Measurements from ENCODE around the gene CCDC187.

Gene CCDC187

DNA sequence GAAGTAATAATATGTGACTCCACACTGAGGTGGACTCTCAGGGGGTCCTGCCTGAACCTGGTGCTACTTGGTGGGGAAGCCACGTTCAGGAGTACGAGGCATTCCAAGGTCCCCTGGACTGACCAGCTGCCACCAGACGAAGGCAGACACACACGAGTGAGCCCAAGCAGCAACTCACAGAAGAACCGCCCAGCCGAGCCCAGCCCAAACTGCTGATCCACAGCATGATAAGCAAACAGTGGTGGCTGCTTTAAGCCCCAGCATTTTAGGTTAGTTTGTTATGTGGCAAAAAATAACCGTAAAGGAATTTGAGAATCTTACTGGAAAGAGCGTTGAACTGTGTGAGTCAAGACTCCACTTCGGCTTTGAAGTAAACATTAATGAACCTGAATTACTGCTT, 90.2 kb downstream of the CCDC187 start:
- Histone ChIP-seq H3K9me3 (ENCODE audit: control insufficient read depth, insufficient read depth, low read length) (no peaks in the 10 kb centered on the region), H3K9me2 (replicated peaks; ENCODE audit: control insufficient read depth, low read length) (no peaks in the 10 kb centered on the region), H3F3A (ENCODE audit: control insufficient read depth, insufficient read depth) (peaks cover 3% of the 10 kb centered on the region; the same call in 1 of the 2 replicates), H3K4me1 (ENCODE audit: control insufficient read depth, low read length) (peaks cover 48% of the 10 kb centered on the region), H3K27me3 (ENCODE audit: control insufficient read depth, low read length) (no peaks in the 10 kb centered on the region), H3K79me2 (ENCODE audit: control insufficient read depth, low read length) (peaks cover 3% of the 10 kb centered on the region), H3K4me3 (ENCODE audit: low read length) (no peak overlapping the region), H3K36me3 (ENCODE audit: control insufficient read depth, low read length) (peaks cover 100% of the 10 kb centered on the region), H3K4me2 (ENCODE audit: low read length) (no peak overlapping the region), H4K20me1 (ENCODE audit: control insufficient read depth, insufficient read depth, low read depth, low read length) (0 out of 2 replicates have a peak, but pooled peaks cover 4% of the 10 kb centered on the region), H3K27ac (ENCODE audit: low read depth, low read length) (no peak overlapping the region)
- TF ChIP-seq CTCF (IDR thresholded peaks at IDR 0.05; ENCODE audit: low read depth, low read length, poor library complexity, severe bottlenecking) (no peak), EZH2phosphoT487 (IDR thresholded peaks at IDR 0.05; ENCODE audit: borderline replicate concordance, low read length) (no peak)

- Histone ChIP-seq H3K79me2 (ENCODE audit: control insufficient read depth, low read length) (no peaks in the 10 kb centered on the region; the same call in 1 of the 2 replicates), H3K4me3 (ENCODE audit: low read length) (no peak overlapping the region), H3K27ac (ENCODE audit: low read depth, low read length) (no peak overlapping the region; the same call in 1 of the 2 replicates), H3K27me3 (ENCODE audit: control insufficient read depth, low read length) (no peaks in the 10 kb centered on the region), H3K9me2 (replicated peaks; ENCODE audit: control insufficient read depth, low read length) (no peaks in the 10 kb centered on the region), H3K9me3 (ENCODE audit: control insufficient read depth, insufficient read depth, low read length) (no peaks in the 10 kb centered on the region), H4K20me1 (ENCODE audit: control insufficient read depth, insufficient read depth, low read depth, low read length) (0 out of 2 replicates have a peak, but pooled peaks cover 7% of the 10 kb centered on the region), H3K36me3 (ENCODE audit: control insufficient read depth, low read length) (peaks cover 98% of the 10 kb centered on the region), H3K4me1 (ENCODE audit: control insufficient read depth, low read length) (peaks cover 48% of the 10 kb centered on the region), H3F3A (ENCODE audit: control insufficient read depth, insufficient read depth) (peaks cover 6% of the 10 kb centered on the region; the same call in 1 of the 2 replicates), H3K4me2 (ENCODE audit: low read length) (no peak overlapping the region)
- TF ChIP-seq EZH2phosphoT487 (IDR thresholded peaks at IDR 0.05; ENCODE audit: borderline replicate concordance, low read length) = no peak
- TF ChIP-seq CTCF (IDR thresholded peaks at IDR 0.05; ENCODE audit: low read depth, low read length, poor library complexity, severe bottlenecking) = no peak
Measured at GRCh38 chr9:136212345-136212950, 91.4 kb downstream of the CCDC187 start.

DNA sequence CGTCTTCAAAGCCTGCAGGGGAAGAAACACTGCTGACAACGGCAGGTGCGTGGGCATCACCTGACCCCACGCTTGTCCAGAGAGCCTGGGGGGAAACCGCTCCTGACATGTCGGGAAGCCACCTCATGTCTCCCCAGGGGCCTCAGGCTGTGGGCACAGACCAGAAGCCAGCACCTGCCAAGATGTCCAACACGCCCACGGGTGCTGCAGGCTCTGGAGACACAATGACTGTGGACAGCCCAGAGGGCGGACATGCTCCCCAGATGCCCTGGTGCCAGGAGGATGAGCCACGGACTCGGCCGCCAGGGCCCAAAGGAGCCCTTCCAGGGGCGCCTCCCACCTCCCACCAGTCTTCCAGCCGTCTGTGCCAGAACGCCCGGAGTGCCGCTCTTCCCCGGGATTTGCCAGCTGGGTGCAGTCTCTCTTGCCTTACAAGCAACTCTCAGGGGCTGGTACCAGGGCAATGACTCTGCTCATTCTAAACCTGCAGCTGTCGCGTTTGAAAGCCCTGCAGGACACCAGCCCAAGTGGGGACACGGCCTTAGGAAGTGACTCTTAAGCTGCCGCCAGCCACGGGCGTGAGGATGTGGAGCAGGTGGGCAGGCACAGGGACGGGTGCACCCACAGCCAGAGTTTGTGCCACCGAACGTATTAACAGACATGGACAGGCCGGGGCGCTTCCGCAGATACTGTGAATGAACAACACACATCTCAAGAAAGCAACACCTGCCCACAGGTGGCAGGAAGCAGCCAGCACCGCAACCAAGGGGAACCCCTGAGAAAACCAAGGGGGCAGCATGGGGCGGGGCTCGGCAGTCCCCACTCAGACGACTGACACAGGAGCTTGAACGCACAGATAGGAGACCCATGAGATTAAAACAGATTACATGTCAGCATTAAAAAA, 92.2 kb downstream of the CCDC187 start:
- Histone ChIP-seq H3K27me3 (ENCODE audit: control insufficient read depth, low read length) (no peaks in the 10 kb centered on the region), H3K27ac (ENCODE audit: low read depth, low read length) (no peak overlapping the region), H3K9me2 (replicated peaks; ENCODE audit: control insufficient read depth, low read length) (no peaks in the 10 kb centered on the region), H3K4me1 (ENCODE audit: control insufficient read depth, low read length) (peaks cover 46% of the 10 kb centered on the region), H3K4me2 (ENCODE audit: low read length) (no peak overlapping the region), H3K36me3 (ENCODE audit: control insufficient read depth, low read length) (peaks cover 98% of the 10 kb centered on the region), H3K79me2 (ENCODE audit: control insufficient read depth, low read length) (no peaks in the 10 kb centered on the region; the same call in 1 of the 2 replicates), H4K20me1 (ENCODE audit: control insufficient read depth, insufficient read depth, low read depth, low read length) (0 out of 2 replicates have a peak, but pooled peaks cover 12% of the 10 kb centered on the region), H3K4me3 (ENCODE audit: low read length) (no peak overlapping the region), H3F3A (ENCODE audit: control insufficient read depth, insufficient read depth) (peaks cover 14% of the 10 kb centered on the region), H3K9me3 (ENCODE audit: control insufficient read depth, insufficient read depth, low read length) (no peaks in the 10 kb centered on the region)
- TF ChIP-seq CTCF (IDR thresholded peaks at IDR 0.05; ENCODE audit: low read depth, low read length, poor library complexity, severe bottlenecking) (no peak), EZH2phosphoT487 (IDR thresholded peaks at IDR 0.05; ENCODE audit: borderline replicate concordance, low read length) (no peak)
